PC-9 (cell line): ENCODE data around the gene BCO2. TPM values are rescaled to one million over a fixed set of nuclear protein-coding genes. Genes with fewer than 3 reads are reported as not detected.

Experiments used
- BruUV-seq: library from RNA; stranded (reverse); fragments of 400-500 nt; replicated peaks from 2 replicates; lab custom pipeline; 2021; lab: Mats Ljungman, UMichigan
- CTCF ChIA-PET: fragments of 300-600 bp; sonication (Branson Sonifier 250); formaldehyde crosslinking; loops from one replicate; lab custom pipeline; 2022; ENCODE audit warnings: antibody characterized with exemption; lab: Charles Lee
- POLR2A ChIA-PET: fragments of 300-600 bp; sonication (Branson Sonifier 250); formaldehyde crosslinking; loops from one replicate; lab custom pipeline; 2022; ENCODE audit warnings: antibody characterized with exemption; ENCODE audit not compliant: unreplicated experiment; lab: Charles Lee
- DNase-seq, 2 experiments: peaks; one replicate each; pipeline versions ENCODE4 v3.0.0 to v3.0.0-alpha.2; 2015 to 2022; ENCODE audit warnings: mixed read lengths in 1 of 2
- H2AFZ ChIP-seq: fragments of 200-600 bp; sonication (generic); 2 replicates; pipeline ENCODE4 v1.8.1; 2017; ENCODE audit warnings: antibody characterized with exemption
- H3F3A ChIP-seq: fragments of 200-600 bp; sonication (generic); 2 replicates; pipeline ENCODE4 v1.8.1; 2017; ENCODE audit warnings: antibody characterized with exemption, mild to moderate bottlenecking, low read depth; ENCODE audit not compliant: insufficient read depth
- H3K27ac ChIP-seq: fragments of 200-600 bp; sonication (generic); 2 replicates; pipeline ENCODE4 v1.6.1; 2016; ENCODE audit warnings: mixed run types
- H3K27me3 ChIP-seq: fragments of 200-600 bp; sonication (generic); 2 replicates; pipeline ENCODE4 v1.6.1; 2016; ENCODE audit warnings: low read depth, mixed run types; ENCODE audit not compliant: insufficient read depth
- H3K36me3 ChIP-seq: fragments of 200-600 bp; sonication (generic); 2 replicates; pipeline ENCODE4 v1.6.1; 2016; ENCODE audit warnings: low read depth, mixed run types
- H3K4me1 ChIP-seq: fragments of 200-600 bp; sonication (generic); replicated peaks from 2 replicates; pipeline ENCODE4 v1.6.1; 2016; ENCODE audit warnings: mixed run types; ENCODE audit not compliant: insufficient read depth
- H3K4me2 ChIP-seq: fragments of 200-600 bp; sonication (generic); 2 replicates; pipeline ENCODE4 v1.6.1; 2017; ENCODE audit warnings: mixed run types
- H3K4me3 ChIP-seq: fragments of 200-600 bp; sonication (generic); 2 replicates; pipeline ENCODE4 v1.6.1; 2016; ENCODE audit warnings: mixed run types
- H3K79me2 ChIP-seq: fragments of 200-600 bp; sonication (generic); 2 replicates; pipeline ENCODE4 v1.6.1; 2017; ENCODE audit warnings: low read depth, mixed run types
- H3K9me2 ChIP-seq: fragments of 200-600 bp; sonication (generic); 2 replicates; pipeline ENCODE4 v1.8.1; 2017; ENCODE audit warnings: mild to moderate bottlenecking; ENCODE audit not compliant: insufficient read depth
- H3K9me3 ChIP-seq: fragments of 200-600 bp; sonication (generic); 2 replicates; pipeline ENCODE4 v1.8.1; 2016; ENCODE audit warnings: low read depth; ENCODE audit not compliant: insufficient read depth
- H4K20me1 ChIP-seq: fragments of 200-600 bp; sonication (generic); 2 replicates; pipeline ENCODE4 v1.8.1; 2017; ENCODE audit not compliant: insufficient read depth
- CTCF ChIP-seq: fragments of 200-600 bp; sonication (generic); conservative IDR thresholded peaks from 2 replicates; pipeline ENCODE4 v1.6.1; 2017; ENCODE audit warnings: mixed run types, antibody characterized with exemption, mild to moderate bottlenecking, moderate library complexity
- EZH2 ChIP-seq: fragments of 200-600 bp; sonication (generic); IDR thresholded peaks from 2 replicates; pipeline ENCODE4 v1.8.0; 2017; ENCODE audit warnings: antibody characterized with exemption, low read depth
- intact Hi-C: fragments of 100-400 bp; cut with micrococcal nuclease; formaldehyde crosslinking; loops from one replicate; pipeline ENCODE4 v1.10.0; 2022; ENCODE audit not compliant: unreplicated experiment
- total RNA-seq: library from RNA; stranded (reverse); gene quantifications from 2 replicates; pipeline ENCODE4 v1.2.3, GENCODE V29; 2021

BCO2 gene
- total RNA-seq, 1 experiment from 2014 or later, result 3.0 TPM

- Histone ChIP-seq H3K79me2 (no peaks in the 10 kb centered on the region), H3F3A (peaks cover 3% of the 10 kb centered on the region), H4K20me1 (no peaks in the 10 kb centered on the region), H3K4me2 (no peak overlapping the region), H3K4me3 (no peak overlapping the region), H3K9me3 (no peaks in the 10 kb centered on the region), H3K4me1 (no peaks in the 10 kb centered on the region), H3K27me3 (no peaks in the 10 kb centered on the region), H2AFZ (no peak overlapping the region), H3K36me3 (peaks cover 33% of the 10 kb centered on the region), H3K27ac (no peak overlapping the region), H3K9me2 (no peaks in the 10 kb centered on the region)
- no peak for TF ChIP-seq EZH2
- DNase-seq, result no peak
- intact Hi-C loops, result no loop called here
- ChIA-PET POLR2A (no interaction called here), CTCF (no interaction called here)
- no TSS peak for BruUV-seq
These were observed 62.1 kb downstream of the BCO2 start for GRCh38 chr11:112237451-112237850.

GRCh38 chr11:112238041-112238440 lies 62.7 kb downstream of the BCO2 start:
- POLR2A ChIA-PET, result no interaction called here

GRCh38 chr11:112241486-112241885 lies 66.2 kb downstream of the BCO2 start:
- Histone ChIP-seq H3K9me3 (peaks cover 6% of the 10 kb centered on the region; the same call in 1 of the 2 replicates), H3K4me3 (no peak overlapping the region), H3K9me2 (no peaks in the 10 kb centered on the region), H3F3A (no peaks in the 10 kb centered on the region), H3K79me2 (no peaks in the 10 kb centered on the region), H3K36me3 (peaks cover 10% of the 10 kb centered on the region; the same call in 1 of the 2 replicates), H3K27ac (no peak overlapping the region), H3K27me3 (no peaks in the 10 kb centered on the region), H4K20me1 (no peaks in the 10 kb centered on the region), H2AFZ (no peak overlapping the region), H3K4me1 (no peaks in the 10 kb centered on the region), H3K4me2 (no peak overlapping the region)
- POLR2A ChIA-PET, result interaction anchor here (0.6 kb wide), 1 partner anchor 12 kb away, joined by 3 read pairs; no protein-coding TSS in a partner anchor
- DNase-seq, result peak in 1 of 2 experiments; percentile 42
- TF ChIP-seq CTCF (no peak), EZH2 (no peak)
- no TSS peak for BruUV-seq
- intact Hi-C loops, result no loop called here
- CTCF ChIA-PET, result no interaction called here

More at GRCh38 chr11:112238041-112238440, 62.7 kb downstream of the BCO2 start:
- H2AFZ ChIP-seq, result no peak overlapping the region
- H3K36me3 ChIP-seq, result peaks cover 29% of the 10 kb centered on the region
- H4K20me1 ChIP-seq, result no peaks in the 10 kb centered on the region
- intact Hi-C loops, result no loop called here
- CTCF ChIA-PET, result no interaction called here
- TF ChIP-seq EZH2, result no peak
- TF ChIP-seq CTCF, result no peak
- H3K4me1 ChIP-seq, result no peaks in the 10 kb centered on the region
- no peaks in the 10 kb centered on the region for H3K79me2 ChIP-seq
- H3K27me3 ChIP-seq, result no peaks in the 10 kb centered on the region
- H3K4me3 ChIP-seq, result no peak overlapping the region
- H3K9me3 ChIP-seq, result no peaks in the 10 kb centered on the region
- H3K9me2 ChIP-seq, result no peaks in the 10 kb centered on the region
- no peak for DNase-seq
- H3K27ac ChIP-seq, result no peak overlapping the region
- peaks cover 3% of the 10 kb centered on the region for H3F3A ChIP-seq
- no TSS peak for BruUV-seq
- H3K4me2 ChIP-seq, result no peak overlapping the region

- CTCF ChIA-PET, result interaction anchor here (0.6 kb wide), 1 partner anchor 919 kb away, joined by 3 read pairs; no protein-coding TSS in a partner anchor
- Histone ChIP-seq H4K20me1 (no peaks in the 10 kb centered on the region), H3K4me3 (no peak overlapping the region), H3K4me1 (peaks cover 17% of the 10 kb centered on the region), H3K27ac (no peak overlapping the region), H2AFZ (no peak overlapping the region), H3K79me2 (no peaks in the 10 kb centered on the region), H3F3A (peaks cover 5% of the 10 kb centered on the region; the same call in 1 of the 2 replicates), H3K27me3 (no peaks in the 10 kb centered on the region), H3K9me3 (peaks cover 6% of the 10 kb centered on the region; the same call in 1 of the 2 replicates), H3K36me3 (no peaks in the 10 kb centered on the region), H3K4me2 (peak overlapping the region; percentile 8; the same call in 1 of the 2 replicates), H3K9me2 (no peaks in the 10 kb centered on the region)
- TF ChIP-seq CTCF (no peak), EZH2 (no peak)
- BruUV-seq, result no TSS peak
- DNase-seq, result peak in 1 of 2 experiments; percentile 49
- POLR2A ChIA-PET, result no interaction called here
- intact Hi-C loops, result no loop called here
These were observed 71.9 kb downstream of the BCO2 start for GRCh38 chr11:112247201-112247600.
